ENCODE data around the gene GRP. TPM values are rescaled to one million over a fixed set of nuclear protein-coding genes. Genes with fewer than 3 reads are reported as not detected.

Gene GRP
- total and polyA plus RNA-seq, 2 donors (not counting 3 experiments of a cell fraction or from before 2014, with no cell fraction given), result not detected

DNA sequence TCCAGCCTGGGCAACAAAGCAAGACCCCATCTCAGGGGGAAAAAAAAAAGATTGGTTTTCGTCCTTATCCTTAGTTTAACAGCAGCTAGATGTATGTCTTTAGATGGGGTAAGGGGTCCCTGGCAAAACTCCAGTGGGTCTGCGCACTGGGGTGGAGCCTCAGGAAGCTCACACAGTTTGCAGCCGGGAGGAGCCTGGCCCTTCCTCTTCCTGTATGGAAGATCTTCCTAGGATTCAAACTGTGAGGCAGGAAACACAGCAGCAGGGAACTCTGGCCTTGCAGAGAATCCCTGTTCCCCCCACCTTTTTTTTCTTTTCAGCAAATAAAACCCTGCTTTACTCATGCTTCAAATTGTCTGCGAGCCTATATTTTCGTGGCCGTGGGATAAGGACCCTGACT lies 12.5 kb upstream of the GRP start:
- intact Hi-C loops (cut with micrococcal nuclease) (no loop called here), dilution Hi-C loops (cut with MboI; ENCODE audit: extremely low pct_ligation_motif_present, low sequenced_read_pairs) (no loop called here)
- ChIA-PET POLR2A (no interaction called here), CTCF (no interaction called here)
- Histone ChIP-seq H3K4me3 (replicated peaks in 1 of 3; ENCODE audit: insufficient read depth in 1 of 3, low read depth in 1 of 3, low read length in 3 of 3) (no peak overlapping the region), H3K36me3 (ENCODE audit: control insufficient read depth in 2 of 2, extremely low read depth in 1 of 2, insufficient read depth in 2 of 2, low read length in 2 of 2) (no peaks in the 10 kb centered on the region), H3K4me2 (ENCODE audit: insufficient read depth, low read length) (no peak overlapping the region), H3K4me1 (ENCODE audit: control insufficient read depth, extremely low read depth, insufficient read depth, low read length) (no peaks in the 10 kb centered on the region), H4K20me1 (replicated peaks; ENCODE audit: control insufficient read depth, extremely low read depth, insufficient read depth, low read length) (no peaks in the 10 kb centered on the region), H3K79me2 (ENCODE audit: control insufficient read depth, insufficient read depth, low read length) (no peaks in the 10 kb centered on the region), H2AFZ (ENCODE audit: low read depth, low read length) (no peak overlapping the region), H3K27ac (ENCODE audit: insufficient read depth, low read depth, low read length) (no peak overlapping the region), H3K9ac (replicated peaks; ENCODE audit: extremely low read depth, insufficient read depth, low read length) (no peak overlapping the region), H3K9me3 (replicated peaks; ENCODE audit: control insufficient read depth, insufficient read depth, low read length) (no peaks in the 10 kb centered on the region), H3K27me3 (ENCODE audit: control insufficient read depth in 2 of 2, insufficient read depth in 2 of 2, low read length in 2 of 2) (no peaks in the 10 kb centered on the region), H3K9me1 (replicated peaks; ENCODE audit: control insufficient read depth, extremely low read depth, insufficient read depth, low read length) (no peaks in the 10 kb centered on the region)
- FAIRE-seq (no peak), DNase-seq (ENCODE audit: low read depth, low spot score) (no peak)
- TF ChIP-seq MYC (IDR thresholded peaks at IDR 0.05; ENCODE audit: low read depth, low read length) (no peak), JUN (IDR thresholded peaks at IDR 0.05; ENCODE audit: borderline replicate concordance, insufficient read depth, insufficient read length, low read depth) (no peak), EZH2 (IDR thresholded peaks at IDR 0.05; ENCODE audit: borderline replicate concordance, low read depth, low read length, severe bottlenecking) (no peak), POLR2A (IDR thresholded peaks at IDR 0.05; ENCODE audit: low read depth, low read length) (no peak), GATA2 (IDR thresholded peaks at IDR 0.05; ENCODE audit: insufficient read depth, insufficient read length, low read depth, low read length) (no peak), FOS (IDR thresholded peaks at IDR 0.05; ENCODE audit: borderline replicate concordance, insufficient read depth, low read length) (no peak), POLR2AphosphoS5 (IDR thresholded peaks at IDR 0.05; ENCODE audit: insufficient read depth, low read depth, low read length) (no peak)
- TF ChIP-seq, protein P1, sequence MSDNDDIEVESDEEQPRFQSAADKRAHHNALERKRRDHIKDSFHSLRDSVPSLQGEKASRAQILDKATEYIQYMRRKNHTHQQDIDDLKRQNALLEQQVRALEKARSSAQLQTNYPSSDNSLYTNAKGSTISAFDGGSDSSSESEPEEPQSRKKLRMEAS (IDR thresholded peaks at IDR 0.05; ENCODE audit: insufficient read depth, insufficient read length), result no peak
- TF ChIP-seq, protein P2, sequence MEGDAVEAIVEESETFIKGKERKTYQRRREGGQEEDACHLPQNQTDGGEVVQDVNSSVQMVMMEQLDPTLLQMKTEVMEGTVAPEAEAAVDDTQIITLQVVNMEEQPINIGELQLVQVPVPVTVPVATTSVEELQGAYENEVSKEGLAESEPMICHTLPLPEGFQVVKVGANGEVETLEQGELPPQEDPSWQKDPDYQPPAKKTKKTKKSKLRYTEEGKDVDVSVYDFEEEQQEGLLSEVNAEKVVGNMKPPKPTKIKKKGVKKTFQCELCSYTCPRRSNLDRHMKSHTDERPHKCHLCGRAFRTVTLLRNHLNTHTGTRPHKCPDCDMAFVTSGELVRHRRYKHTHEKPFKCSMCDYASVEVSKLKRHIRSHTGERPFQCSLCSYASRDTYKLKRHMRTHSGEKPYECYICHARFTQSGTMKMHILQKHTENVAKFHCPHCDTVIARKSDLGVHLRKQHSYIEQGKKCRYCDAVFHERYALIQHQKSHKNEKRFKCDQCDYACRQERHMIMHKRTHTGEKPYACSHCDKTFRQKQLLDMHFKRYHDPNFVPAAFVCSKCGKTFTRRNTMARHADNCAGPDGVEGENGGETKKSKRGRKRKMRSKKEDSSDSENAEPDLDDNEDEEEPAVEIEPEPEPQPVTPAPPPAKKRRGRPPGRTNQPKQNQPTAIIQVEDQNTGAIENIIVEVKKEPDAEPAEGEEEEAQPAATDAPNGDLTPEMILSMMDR (IDR thresholded peaks at IDR 0.05; ENCODE audit: extremely low read depth in 1 of 2, insufficient read depth in 1 of 2, low read depth in 1 of 2, low read length in 2 of 2), result no peak
- BruUV-seq (replicated peaks), result no TSS peak
